ENCODE results near the gene FAM78A.

The FAM78A gene

DNA sequence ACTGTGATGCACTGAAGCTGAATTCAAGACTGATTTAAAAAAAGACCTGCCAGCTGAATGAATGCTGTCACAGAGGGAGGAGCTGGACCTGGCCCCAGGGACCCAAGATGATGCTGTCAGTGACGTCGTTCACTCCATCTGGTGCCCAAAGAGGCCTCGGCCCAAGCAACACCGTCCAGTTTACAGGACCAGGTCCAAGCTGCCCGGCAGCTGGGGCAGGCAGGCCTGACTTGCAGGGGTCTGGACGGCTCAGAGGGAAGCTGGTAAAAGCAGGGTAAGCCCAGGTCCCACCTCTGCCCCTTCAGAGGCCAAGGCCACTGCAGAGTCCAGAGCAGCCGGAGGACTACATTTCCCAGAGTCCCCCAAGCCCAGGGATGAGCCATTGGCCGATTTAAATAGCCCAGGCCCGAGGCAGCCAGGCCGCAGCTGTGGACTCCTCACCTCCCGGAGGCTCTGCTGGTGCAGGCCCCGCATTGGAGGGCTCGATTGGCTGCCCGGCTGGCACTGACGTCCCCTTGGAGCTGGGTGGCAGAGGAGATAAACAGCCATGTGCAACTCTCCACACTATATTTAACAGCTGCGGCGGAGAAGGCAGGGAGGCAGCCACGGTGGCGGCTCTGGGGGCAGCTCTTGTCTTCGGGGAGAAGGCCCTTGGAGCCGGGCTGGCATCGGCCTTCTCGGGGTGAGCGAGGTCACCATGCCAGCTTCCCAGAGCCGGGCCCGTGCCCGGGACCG lies 13.2 kb upstream of the FAM78A start, which contains the start of gene PLPP7:
Gene PLPP7 (plus strand): TSS at position 423 of the 735 bp plus-strand sequence. CDS start 275 bp downstream, at position 698.
- Histone ChIP-seq H4K20me1 (peaks cover 0 to 12% (median 0%) of the 10 kb centered on the region in 11 experiments; a peak in 3 of 22 replicates), H3K4me3 (peak within 1 kb of the TSS; percentile 43 to 71 (median 57)), H3K4me2 (peak within 1 kb of the TSS; percentile 93 to 99 (median 97)), H3K27ac (peak within 1 kb of the TSS; percentile 66 to 81 (median 74)), H3K9ac (peak within 1 kb of the TSS; percentile 70 to 88 (median 77)), H3K4me1 (peaks cover 37 to 58% (median 50%) of the 10 kb centered on the region in 10 experiments), H3K27me3 (peaks cover 0 to 6% (median under 1%) of the 10 kb centered on the region in 11 experiments; a peak in 6 of 22 replicates), H3K36me3 (peaks cover 0 to 12% (median 0%) of the 10 kb centered on the region in 11 experiments; a peak in 2 of 22 replicates), H3K9me3 (replicated peaks in 1 of 11) (no peaks in the 10 kb centered on the region)
- no peak for TF ChIP-seq Cebpa-rat (IDR thresholded peaks at IDR 0.05)

DNA sequence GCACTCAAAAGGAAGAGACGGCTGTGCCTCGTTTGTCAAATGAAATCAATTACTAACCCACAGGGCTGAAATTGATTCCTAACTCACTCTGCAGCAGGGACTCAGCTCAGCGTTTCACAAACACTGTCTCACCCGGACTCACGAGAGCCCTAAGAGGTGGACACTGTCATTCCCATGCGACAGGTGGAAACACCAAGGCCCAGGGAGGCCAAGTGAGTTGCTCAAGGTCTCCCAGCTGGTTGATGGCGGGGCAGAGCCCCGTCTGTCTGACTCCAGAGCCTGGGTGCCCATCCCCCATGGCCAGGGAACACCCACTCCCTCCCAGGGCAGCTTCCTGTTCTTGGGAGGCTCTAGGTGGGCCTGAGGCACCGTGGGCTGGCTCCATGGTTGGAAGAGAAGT lies 11.9 kb upstream of the FAM78A start:
- Histone ChIP-seq H3K4me1 (peaks cover 37 to 53% (median 42%) of the 10 kb centered on the region in 10 experiments), H3K27me3 (peaks cover 8 to 17% (median 13%) of the 10 kb centered on the region in 11 experiments), H3K4me2 (peak overlapping the region; percentile 93 to 99 (median 97)), H3K36me3 (peaks cover 0 to 3% (median 0%) of the 10 kb centered on the region in 11 experiments; a peak in 1 of 22 replicates), H3K9ac (peak overlapping the region in 6 of 11 experiments; percentile 2 to 83 (median 75); a peak in 10 of 22 replicates), H3K27ac (peak overlapping the region in 4 of 11 experiments; percentile 4 to 46 (median 12); a peak in 3 of 22 replicates), H4K20me1 (peaks cover 0 to 2% (median 0%) of the 10 kb centered on the region in 11 experiments; a peak in 3 of 22 replicates), H3K4me3 (no peak overlapping the region), H3K9me3 (replicated peaks in 1 of 11) (no peaks in the 10 kb centered on the region)
- TF ChIP-seq Cebpa-rat (IDR thresholded peaks at IDR 0.05) = no peak

DNA sequence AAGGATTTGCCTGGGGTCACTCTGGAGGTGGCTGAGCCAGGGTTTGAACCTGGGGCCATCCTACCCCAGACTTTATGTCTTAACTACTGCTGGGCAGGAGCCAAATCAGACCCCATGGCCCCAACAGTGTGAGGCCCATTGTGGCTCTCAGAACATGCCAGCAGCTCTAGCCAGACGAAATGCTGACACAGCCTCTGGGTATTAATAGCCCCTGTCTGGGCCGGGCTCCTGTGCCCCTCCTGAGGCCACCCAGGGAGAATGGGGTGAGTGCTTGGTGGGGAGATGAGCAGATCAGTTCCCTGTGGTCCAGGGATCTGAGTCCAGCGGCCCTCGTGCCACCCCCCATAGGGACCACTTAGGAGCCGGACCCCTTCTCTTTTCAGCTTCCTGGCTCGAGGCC lies 11.0 kb upstream of the FAM78A start:
- H3K36me3 ChIP-seq = no peaks in the 10 kb centered on the region
- H4K20me1 ChIP-seq = no peaks in the 10 kb centered on the region; a peak in 1 of 22 replicates
- no peak overlapping the region for H3K27ac ChIP-seq
- no peak for TF ChIP-seq Cebpa-rat (IDR thresholded peaks at IDR 0.05)
- peaks cover 40 to 60% (median 48%) of the 10 kb centered on the region in 10 experiments for H3K4me1 ChIP-seq
- H3K4me3 ChIP-seq = no peak overlapping the region
- peaks cover 16 to 26% (median 22%) of the 10 kb centered on the region in 11 experiments for H3K27me3 ChIP-seq
- H3K9me3 ChIP-seq (replicated peaks in 1 of 11) = no peaks in the 10 kb centered on the region
- no peak overlapping the region for H3K9ac ChIP-seq
- H3K4me2 ChIP-seq = peak overlapping the region in 2 of 11 experiments; percentile 95 to 99; a peak in 2 of 22 replicates

DNA sequence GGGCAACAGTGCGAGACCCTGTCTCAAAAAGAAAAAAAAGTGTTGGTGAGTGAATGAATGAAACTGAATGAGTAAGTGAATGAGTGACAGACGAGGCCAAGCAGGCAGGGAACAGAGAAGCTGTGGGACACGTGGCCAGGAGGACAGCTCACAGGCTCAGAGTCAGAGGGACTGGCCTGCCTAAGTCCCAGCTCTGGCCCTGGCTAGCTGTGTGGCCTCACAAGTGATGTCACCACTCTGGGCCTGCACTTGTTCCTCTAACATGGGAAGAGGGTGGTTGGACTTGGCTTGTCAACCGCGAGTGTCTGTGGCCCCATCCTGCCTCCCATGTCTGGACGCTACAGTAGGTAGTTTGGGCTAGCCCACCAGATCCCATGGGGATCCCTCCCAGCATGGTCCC lies 8.5 kb upstream of the FAM78A start:
- peaks cover 37 to 51% (median 47%) of the 10 kb centered on the region in 11 experiments for H3K27me3 ChIP-seq
- no peaks in the 10 kb centered on the region for H3K9me3 ChIP-seq (replicated peaks in 1 of 11)

DNA sequence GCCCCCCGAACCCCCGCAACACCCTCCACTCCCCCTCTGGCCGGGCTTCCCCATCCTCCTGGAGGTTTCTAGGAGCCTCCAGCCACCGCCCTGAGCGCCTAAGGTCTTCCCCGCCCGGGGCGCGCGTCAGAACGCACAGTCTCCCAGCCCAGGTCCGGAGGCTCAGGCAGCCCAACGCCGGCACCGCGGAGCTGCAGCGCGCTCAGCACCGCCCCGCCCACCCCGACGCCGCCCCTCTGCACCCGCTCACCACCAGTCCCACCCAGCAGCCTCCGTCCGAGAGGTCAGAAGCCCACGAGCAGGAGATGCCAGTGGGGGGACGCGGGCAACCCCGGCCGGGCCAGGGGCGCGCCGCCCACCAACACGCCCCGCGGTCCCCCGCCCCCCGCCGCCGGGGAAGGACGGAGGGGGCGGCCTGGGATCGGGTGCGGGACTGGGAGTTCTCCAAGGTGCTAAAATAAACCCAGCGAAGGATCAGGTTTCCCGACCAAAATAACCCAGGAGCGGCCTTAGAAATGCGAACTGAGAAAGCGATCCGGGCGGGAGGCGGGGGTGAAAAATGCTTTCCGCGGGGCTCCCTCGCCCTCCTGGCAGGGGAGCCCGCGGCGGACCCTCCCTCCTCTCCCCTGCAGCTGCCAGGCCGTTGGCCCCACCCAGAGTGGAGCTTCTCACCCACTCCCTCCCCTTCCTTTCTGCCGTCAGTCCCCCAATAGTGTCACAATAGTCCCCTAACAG lies 6.5 kb upstream of the FAM78A start:
- no peak overlapping the region for H3K9ac ChIP-seq
- peaks cover 19 to 48% (median 31%) of the 10 kb centered on the region in 10 experiments for H3K4me1 ChIP-seq
- peak overlapping the region; percentile 10 to 64 (median 35); a peak in 17 of 22 replicates for H3K4me2 ChIP-seq
- H3K27me3 ChIP-seq = peaks cover 37 to 57% (median 52%) of the 10 kb centered on the region in 11 experiments
- TF ChIP-seq Cebpa-rat (IDR thresholded peaks at IDR 0.05) = no peak
- H3K4me3 ChIP-seq = peak overlapping the region in 2 of 10 experiments; percentile 8 to 41; a peak in 4 of 20 replicates
- H3K36me3 ChIP-seq = no peaks in the 10 kb centered on the region
- H4K20me1 ChIP-seq = no peaks in the 10 kb centered on the region
- H3K9me3 ChIP-seq (replicated peaks in 1 of 11) = no peaks in the 10 kb centered on the region
- H3K27ac ChIP-seq = no peak overlapping the region

More for the DNA sequence above, 8.5 kb upstream of the FAM78A start:
- Histone ChIP-seq H3K36me3 (no peaks in the 10 kb centered on the region), H3K27ac (no peak overlapping the region), H3K9ac (no peak overlapping the region), H3K4me1 (peaks cover 27 to 49% (median 34%) of the 10 kb centered on the region in 10 experiments), H3K4me3 (no peak overlapping the region), H4K20me1 (no peaks in the 10 kb centered on the region), H3K4me2 (no peak overlapping the region)
- TF ChIP-seq Cebpa-rat (IDR thresholded peaks at IDR 0.05) = no peak

DNA sequence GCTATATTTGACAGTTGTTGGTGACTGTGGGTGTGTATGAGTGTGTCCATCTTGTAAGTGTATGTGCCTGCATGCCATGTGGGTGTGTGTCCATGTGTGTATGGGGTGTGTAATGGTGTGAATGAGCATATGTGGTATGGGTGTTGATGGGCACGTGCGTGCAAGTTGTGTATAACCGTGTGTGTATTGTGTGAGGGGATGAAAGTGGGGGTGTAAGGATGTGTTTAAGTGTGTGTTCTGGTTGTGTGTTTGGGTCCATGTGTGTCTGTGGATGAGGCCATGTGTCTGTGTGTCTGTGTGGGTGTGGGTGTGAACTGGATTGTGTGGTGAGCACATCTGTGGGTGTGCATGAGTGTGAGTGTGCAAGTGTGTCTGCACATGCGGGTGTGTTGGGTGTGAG lies 5.9 kb upstream of the FAM78A start:
- H3K9me3 ChIP-seq (replicated peaks in 1 of 11) = no peaks in the 10 kb centered on the region
- H3K9ac ChIP-seq = no peak overlapping the region
- H3K36me3 ChIP-seq = no peaks in the 10 kb centered on the region
- H4K20me1 ChIP-seq = no peaks in the 10 kb centered on the region
- H3K27me3 ChIP-seq = peaks cover 37 to 64% (median 57%) of the 10 kb centered on the region in 11 experiments
- H3K27ac ChIP-seq = no peak overlapping the region
- H3K4me3 ChIP-seq = peak overlapping the region in 1 of 10 experiments; percentile 41; a peak in 1 of 20 replicates
- H3K4me1 ChIP-seq = peaks cover 16 to 41% (median 29%) of the 10 kb centered on the region in 10 experiments
- TF ChIP-seq Cebpa-rat (IDR thresholded peaks at IDR 0.05) = no peak
- peak overlapping the region in 9 of 11 experiments; percentile 10 to 64 (median 47); a peak in 12 of 22 replicates for H3K4me2 ChIP-seq

DNA sequence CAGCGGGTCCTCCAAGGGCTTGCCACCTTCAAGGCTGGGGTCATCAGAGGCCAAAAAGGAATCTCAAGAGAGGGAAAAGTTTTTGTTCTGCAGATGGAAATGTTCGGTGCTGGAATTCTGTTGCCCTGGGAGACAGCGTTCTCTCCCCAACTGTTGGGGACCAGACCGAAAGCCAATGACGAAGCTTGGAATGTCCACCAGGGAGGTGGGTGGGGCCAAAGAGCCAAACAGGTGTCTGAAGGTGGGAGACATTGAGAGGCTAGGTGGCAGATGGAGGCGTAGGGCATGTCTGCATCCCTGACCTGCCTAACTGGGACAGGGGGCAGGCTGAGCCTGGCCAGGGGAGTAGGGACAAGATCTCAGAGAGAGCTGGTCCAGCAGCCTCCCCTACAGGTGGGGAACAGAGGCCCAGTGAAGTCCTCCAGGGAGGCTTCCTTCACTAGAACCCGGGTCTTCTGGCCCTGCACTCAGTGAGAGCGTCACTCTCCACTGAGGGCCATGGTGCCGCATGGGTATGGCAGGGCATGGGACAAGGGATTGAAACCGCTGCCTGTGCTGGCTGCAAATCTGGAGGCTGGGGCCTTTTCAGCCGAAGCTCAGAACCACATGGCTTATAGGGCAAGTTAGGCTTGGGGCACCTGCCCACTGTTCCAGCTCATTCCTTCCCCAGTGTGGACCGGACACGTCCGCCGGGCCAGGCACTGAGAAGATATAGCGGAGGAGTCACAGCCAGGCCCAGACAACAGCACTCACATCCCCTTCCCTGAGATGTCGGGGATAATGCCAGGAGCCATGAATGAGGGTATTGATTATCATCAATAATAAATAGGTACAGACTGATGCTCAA lies 5.0 kb upstream of the FAM78A start:
- Histone ChIP-seq H3K9ac (no peak overlapping the region), H3K27ac (no peak overlapping the region), H3K4me3 (no peak overlapping the region), H4K20me1 (no peaks in the 10 kb centered on the region), H3K27me3 (peaks cover 37 to 72% (median 65%) of the 10 kb centered on the region in 11 experiments), H3K4me1 (peaks cover 22 to 41% (median 32%) of the 10 kb centered on the region in 10 experiments), H3K36me3 (no peaks in the 10 kb centered on the region), H3K9me3 (replicated peaks in 1 of 11) (no peaks in the 10 kb centered on the region), H3K4me2 (0 out of 22 replicates have a peak overlapping the region, but pooled peaks of 1 of the 11 experiments have one; percentile 95)
- TF ChIP-seq Cebpa-rat (IDR thresholded peaks at IDR 0.05) = no peak

DNA sequence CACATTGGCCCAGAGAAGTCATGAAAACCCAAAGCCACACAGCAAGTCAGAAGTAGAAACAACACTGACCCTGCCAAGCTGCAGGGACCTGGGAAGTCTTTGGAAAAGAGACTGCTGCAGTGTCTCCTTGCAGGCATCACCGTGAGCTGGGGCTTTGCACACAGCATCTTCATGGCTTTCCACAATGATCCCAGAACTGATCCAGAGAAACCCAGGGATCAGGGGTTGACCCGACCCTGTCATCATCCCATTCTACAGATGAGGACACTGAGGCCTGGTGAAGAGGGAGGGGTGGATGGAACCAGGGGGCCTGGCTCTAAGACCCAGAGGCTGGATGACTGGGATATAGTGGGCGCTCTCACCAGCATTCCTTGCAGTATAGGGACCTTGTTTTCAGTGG lies 4.3 kb upstream of the FAM78A start:
- Histone ChIP-seq H3K4me3 (no peak overlapping the region), H3K4me1 (peaks cover 29 to 46% (median 37%) of the 10 kb centered on the region in 10 experiments), H3K27me3 (peaks cover 37 to 79% (median 72%) of the 10 kb centered on the region in 11 experiments), H4K20me1 (peaks cover 0 to 2% (median 0%) of the 10 kb centered on the region in 11 experiments; a peak in 3 of 22 replicates), H3K9ac (no peak overlapping the region), H3K36me3 (peaks cover 0 to 3% (median 0%) of the 10 kb centered on the region in 11 experiments; a peak in 1 of 22 replicates), H3K9me3 (replicated peaks in 1 of 11) (no peaks in the 10 kb centered on the region), H3K27ac (no peak overlapping the region), H3K4me2 (peak overlapping the region in 5 of 11 experiments; percentile 89 to 100 (median 95); a peak in 6 of 22 replicates)
- no peak for TF ChIP-seq Cebpa-rat (IDR thresholded peaks at IDR 0.05)

Data from BLaER1 treated with 17β-estradiol and CSF1 and Interleukin-3, amounts not matched to agents 10 nM and 100 nM (cell line).